HepG2 (cell line): ENCODE measurements around the gene ADAMTS2. TPM values are rescaled to one million over a fixed set of nuclear protein-coding genes. Genes with fewer than 3 reads are reported as not detected.

ENCODE experiments used
- JUNB ChIP-seq: sonication (generic); formaldehyde crosslinking; IDR thresholded peaks from 2 replicates; pipeline ENCODE4 v1.8.0; 2022; ENCODE audit warnings: missing genetic modification reagents, mild to moderate bottlenecking, borderline replicate concordance
- MAFF ChIP-seq: IDR thresholded peaks from 2 replicates; pipeline ENCODE4 v1.6.1; 2011; ENCODE audit warnings: low read depth, low read length, improper control_type of control experiment
- ZNF264 ChIP-seq: sonication (generic); formaldehyde crosslinking; IDR thresholded peaks from 2 replicates; pipeline ENCODE4 v1.4.0; 2020; ENCODE audit warnings: missing genetic modification reagents
- ZNF557 ChIP-seq: sonication (generic); formaldehyde crosslinking; IDR thresholded peaks from 2 replicates; pipeline ENCODE4 v1.4.0; 2020; ENCODE audit warnings: missing genetic modification reagents
- polyA plus RNA-seq, 8 experiments: library from polyadenylated mRNA; depleted of rRNA in 3 of 8; stranded (reverse) in 7 of 8; unstranded in 1 of 8; fragments of >200 nt; fragmentation: Illumina TruSeq in 4 of 8; extraction: Trizol in 4 of 8; gene quantifications; 2 replicates each; pipeline versions ENCODE4 v1.2.1 to v1.2.3, GENCODE V29; 2011 to 2016; ENCODE audit warnings: low read depth in 4 of 8, missing spikeins in 1 of 8, mixed read lengths in 1 of 8; ENCODE audit not compliant: insufficient read depth in 1 of 8
- total RNA-seq, 5 experiments: library from RNA; depleted of rRNA; stranded (reverse); fragments of >200 nt; fragmentation: Illumina TruSeq; extraction: Trizol; gene quantifications; 2 replicates each; pipeline ENCODE4 v1.2.3, GENCODE V29; 2016; ENCODE audit warnings: low read depth in 1 of 5
- TF ChIP-seq, protein P1 (sequence below), 2 experiments: sonication (generic) in 1 of 2; formaldehyde crosslinking in 1 of 2; IDR thresholded peaks; 2 replicates each; pipeline versions ENCODE4 v1.6.1 to v1.9.0; 2014 to 2022; ENCODE audit warnings: antibody characterized with exemption in 1 of 2, borderline replicate concordance in 1 of 2, inconsistent platforms in 1 of 2, low read depth in 1 of 2, missing genetic modification reagents in 1 of 2
- TF ChIP-seq, protein P2 (sequence below): sonication (generic); formaldehyde crosslinking; IDR thresholded peaks from 2 replicates; pipeline ENCODE4 v1.4.0; 2020; ENCODE audit warnings: missing genetic modification reagents

Gene ADAMTS2
- total and polyA plus RNA-seq, 2 of the 13 experiments (the other 11 are each of a cell fraction or from before 2014, with no cell fraction given) = 0.24 to 3.5 TPM

DNA sequence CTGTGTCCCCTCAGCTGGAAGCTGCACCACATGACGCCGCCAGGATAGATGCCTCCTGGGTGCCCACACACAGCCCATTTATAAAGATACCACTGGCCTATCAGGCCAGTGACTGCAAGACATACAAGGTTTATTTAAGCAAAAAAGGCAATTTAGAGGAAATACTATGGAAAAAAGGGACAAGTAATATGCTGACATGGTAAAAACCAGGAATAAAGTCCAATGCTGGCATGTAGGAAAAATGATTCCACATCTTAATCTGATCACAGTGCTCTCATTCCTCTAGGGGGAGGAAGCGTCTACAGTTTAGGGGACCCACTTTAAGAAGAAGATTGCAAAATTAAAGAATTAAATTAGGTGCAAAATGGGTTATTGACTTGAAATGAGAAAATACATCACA, 205.0 kb downstream of the ADAMTS2 start (continued):
- TF ChIP-seq, protein P1, sequence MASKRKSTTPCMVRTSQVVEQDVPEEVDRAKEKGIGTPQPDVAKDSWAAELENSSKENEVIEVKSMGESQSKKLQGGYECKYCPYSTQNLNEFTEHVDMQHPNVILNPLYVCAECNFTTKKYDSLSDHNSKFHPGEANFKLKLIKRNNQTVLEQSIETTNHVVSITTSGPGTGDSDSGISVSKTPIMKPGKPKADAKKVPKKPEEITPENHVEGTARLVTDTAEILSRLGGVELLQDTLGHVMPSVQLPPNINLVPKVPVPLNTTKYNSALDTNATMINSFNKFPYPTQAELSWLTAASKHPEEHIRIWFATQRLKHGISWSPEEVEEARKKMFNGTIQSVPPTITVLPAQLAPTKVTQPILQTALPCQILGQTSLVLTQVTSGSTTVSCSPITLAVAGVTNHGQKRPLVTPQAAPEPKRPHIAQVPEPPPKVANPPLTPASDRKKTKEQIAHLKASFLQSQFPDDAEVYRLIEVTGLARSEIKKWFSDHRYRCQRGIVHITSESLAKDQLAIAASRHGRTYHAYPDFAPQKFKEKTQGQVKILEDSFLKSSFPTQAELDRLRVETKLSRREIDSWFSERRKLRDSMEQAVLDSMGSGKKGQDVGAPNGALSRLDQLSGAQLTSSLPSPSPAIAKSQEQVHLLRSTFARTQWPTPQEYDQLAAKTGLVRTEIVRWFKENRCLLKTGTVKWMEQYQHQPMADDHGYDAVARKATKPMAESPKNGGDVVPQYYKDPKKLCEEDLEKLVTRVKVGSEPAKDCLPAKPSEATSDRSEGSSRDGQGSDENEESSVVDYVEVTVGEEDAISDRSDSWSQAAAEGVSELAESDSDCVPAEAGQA (IDR thresholded peaks at IDR 0.05; ENCODE audit: low read depth) = no peak
- TF ChIP-seq, protein P1 (CRISPR knock-in tag; IDR thresholded peaks at IDR 0.05; ENCODE audit: borderline replicate concordance) = no peak
- TF ChIP-seq ZNF557 (CRISPR knock-in tag) (no peak), ZNF264 (CRISPR knock-in tag) (no peak), MAFF (peak; percentile 92), JUNB (no peak)
- TF ChIP-seq, protein P2, sequence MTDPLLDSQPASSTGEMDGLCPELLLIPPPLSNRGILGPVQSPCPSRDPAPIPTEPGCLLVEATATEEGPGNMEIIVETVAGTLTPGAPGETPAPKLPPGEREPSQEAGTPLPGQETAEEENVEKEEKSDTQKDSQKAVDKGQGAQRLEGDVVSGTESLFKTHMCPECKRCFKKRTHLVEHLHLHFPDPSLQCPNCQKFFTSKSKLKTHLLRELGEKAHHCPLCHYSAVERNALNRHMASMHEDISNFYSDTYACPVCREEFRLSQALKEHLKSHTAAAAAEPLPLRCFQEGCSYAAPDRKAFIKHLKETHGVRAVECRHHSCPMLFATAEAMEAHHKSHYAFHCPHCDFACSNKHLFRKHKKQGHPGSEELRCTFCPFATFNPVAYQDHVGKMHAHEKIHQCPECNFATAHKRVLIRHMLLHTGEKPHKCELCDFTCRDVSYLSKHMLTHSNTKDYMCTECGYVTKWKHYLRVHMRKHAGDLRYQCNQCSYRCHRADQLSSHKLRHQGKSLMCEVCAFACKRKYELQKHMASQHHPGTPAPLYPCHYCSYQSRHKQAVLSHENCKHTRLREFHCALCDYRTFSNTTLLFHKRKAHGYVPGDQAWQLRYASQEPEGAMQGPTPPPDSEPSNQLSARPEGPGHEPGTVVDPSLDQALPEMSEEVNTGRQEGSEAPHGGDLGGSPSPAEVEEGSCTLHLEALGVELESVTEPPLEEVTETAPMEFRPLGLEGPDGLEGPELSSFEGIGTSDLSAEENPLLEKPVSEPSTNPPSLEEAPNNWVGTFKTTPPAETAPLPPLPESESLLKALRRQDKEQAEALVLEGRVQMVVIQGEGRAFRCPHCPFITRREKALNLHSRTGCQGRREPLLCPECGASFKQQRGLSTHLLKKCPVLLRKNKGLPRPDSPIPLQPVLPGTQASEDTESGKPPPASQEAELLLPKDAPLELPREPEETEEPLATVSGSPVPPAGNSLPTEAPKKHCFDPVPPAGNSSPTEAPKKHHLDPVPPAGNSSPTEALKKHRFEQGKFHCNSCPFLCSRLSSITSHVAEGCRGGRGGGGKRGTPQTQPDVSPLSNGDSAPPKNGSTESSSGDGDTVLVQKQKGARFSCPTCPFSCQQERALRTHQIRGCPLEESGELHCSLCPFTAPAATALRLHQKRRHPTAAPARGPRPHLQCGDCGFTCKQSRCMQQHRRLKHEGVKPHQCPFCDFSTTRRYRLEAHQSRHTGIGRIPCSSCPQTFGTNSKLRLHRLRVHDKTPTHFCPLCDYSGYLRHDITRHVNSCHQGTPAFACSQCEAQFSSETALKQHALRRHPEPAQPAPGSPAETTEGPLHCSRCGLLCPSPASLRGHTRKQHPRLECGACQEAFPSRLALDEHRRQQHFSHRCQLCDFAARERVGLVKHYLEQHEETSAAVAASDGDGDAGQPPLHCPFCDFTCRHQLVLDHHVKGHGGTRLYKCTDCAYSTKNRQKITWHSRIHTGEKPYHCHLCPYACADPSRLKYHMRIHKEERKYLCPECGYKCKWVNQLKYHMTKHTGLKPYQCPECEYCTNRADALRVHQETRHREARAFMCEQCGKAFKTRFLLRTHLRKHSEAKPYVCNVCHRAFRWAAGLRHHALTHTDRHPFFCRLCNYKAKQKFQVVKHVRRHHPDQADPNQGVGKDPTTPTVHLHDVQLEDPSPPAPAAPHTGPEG (CRISPR knock-in tag) = no peak
